Lung microvascular endothelial cell (primary cell): ENCODE results near the gene PLIN1. TPM values are rescaled to one million over a fixed set of nuclear protein-coding genes. Genes with fewer than 3 reads are reported as not detected.

Experiments
- DNase-seq, 2 donors: peaks; one replicate each; pipeline versions ENCODE4 v3.0.0 to v3.0.0-alpha.2; 2010; ENCODE audit warnings: low read depth in 2 of 2
- total RNA-seq: library from RNA; depleted of rRNA; stranded (reverse); fragments of >200 nt; gene quantifications from 2 replicates; pipeline ENCODE4 v1.2.1, GENCODE V29; 2014

PLIN1 gene
- total RNA-seq, 1 donor from 2014 or later = under 0.01 TPM

GRCh38 chr15:89628806-89629715, 50.1 kb downstream of the PLIN1 start:
- DNase-seq = no peak

GRCh38 chr15:89628301-89628700, 50.9 kb downstream of the PLIN1 start:
- no peak for DNase-seq

- no peak for DNase-seq
These were observed 51.8 kb downstream of the PLIN1 start for GRCh38 chr15:89627256-89627970.

DNA sequence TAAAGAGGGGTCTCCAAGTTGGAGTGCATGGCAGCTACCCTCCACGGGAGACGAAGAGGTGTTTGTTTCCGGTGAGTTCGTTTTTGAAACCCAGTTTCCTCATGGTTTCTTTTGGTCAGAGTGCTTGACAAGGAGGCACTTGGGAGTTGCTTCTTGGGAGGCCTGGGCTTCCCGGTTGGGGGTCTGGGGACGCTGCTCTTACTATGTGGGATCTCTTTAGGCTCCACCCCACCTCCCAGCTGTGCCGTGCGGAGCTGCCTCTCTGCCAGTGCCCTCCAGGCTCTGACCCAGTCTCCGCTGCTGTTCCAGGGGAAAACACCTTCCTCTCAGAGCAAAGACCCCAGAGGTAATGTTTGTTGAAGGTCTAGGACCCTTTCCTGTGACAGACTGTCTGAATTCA, 53.5 kb downstream of the PLIN1 start:
- DNase-seq = no peak

DNA sequence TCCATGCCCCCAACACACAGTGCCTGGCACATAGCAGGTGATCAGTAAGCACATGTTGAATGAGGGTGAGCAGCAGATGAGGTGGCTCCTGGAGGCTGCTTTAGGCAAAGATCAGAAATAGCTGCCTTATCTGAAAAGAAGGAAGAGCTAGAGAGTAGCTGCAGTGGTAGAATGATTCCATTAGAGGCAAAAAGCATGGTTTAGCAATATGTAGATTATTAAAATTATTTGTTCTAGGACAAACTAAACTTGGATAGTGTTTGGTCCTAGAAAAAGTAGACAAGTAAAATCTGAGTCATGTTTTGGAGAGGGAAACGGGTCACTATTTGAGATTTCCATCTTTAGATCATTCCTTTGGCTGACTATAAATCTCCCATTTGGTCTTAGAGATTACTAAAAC, 56.0 kb downstream of the PLIN1 start:
- no peak for DNase-seq

GRCh38 chr15:89621547-89621946, 57.6 kb downstream of the PLIN1 start:
- no peak for DNase-seq

- no peak for DNase-seq
These were observed 62.9 kb downstream of the PLIN1 start for GRCh38 chr15:89616228-89616627.

GRCh38 chr15:89615135-89615534, 64.0 kb downstream of the PLIN1 start:
- no peak for DNase-seq

Other genes starting within 250 kb of the PLIN1 start
- gene RHCG, start 182.8 kb downstream of the PLIN1 start, total RNA-seq = not detected in 2 replicates
- 0.40 and 1.5 TPM in 2 replicates for gene TICRR, start 103.9 kb downstream of the PLIN1 start, total RNA-seq
- 0.40 and 1.1 TPM in 2 replicates for gene KIF7, start 23.9 kb downstream of the PLIN1 start, total RNA-seq
- gene PEX11A, start 11.4 kb upstream of the PLIN1 start, total RNA-seq = 3.7 and 3.8 TPM in 2 replicates
- not detected in 2 replicates for gene WDR93, start 11.4 kb upstream of the PLIN1 start, total RNA-seq
- gene MESP1, start 71.9 kb upstream of the PLIN1 start, total RNA-seq = under 0.01 and 0.22 TPM in 2 replicates
- not detected in 2 replicates for gene MESP2, start 97.0 kb upstream of the PLIN1 start, total RNA-seq
- gene ANPEP, start 135.5 kb upstream of the PLIN1 start, total RNA-seq = 8.5 and 10.7 TPM in 2 replicates
- gene AP3S2, start 214.6 kb upstream of the PLIN1 start, total RNA-seq = 21.6 and 30.0 TPM in 2 replicates
- gene ARPIN, start 233.6 kb upstream of the PLIN1 start, total RNA-seq = 8.5 and 11.1 TPM in 2 replicates